ENCODE measurements around the gene KLC4. TPM values are rescaled to one million over a fixed set of nuclear protein-coding genes. Genes with fewer than 3 reads are reported as not detected.

KLC4 gene
- total RNA-seq, 1 experiment from 2014 or later = 50.7 TPM

- Mint-ChIP-seq H3K36me3 (ENCODE audit: insufficient read depth, unreplicated experiment) (peaks cover 46% of the 10 kb centered on the region), H3K4me1 (ENCODE audit: low read depth, unreplicated experiment) (no peaks in the 10 kb centered on the region), H3K9me3 (ENCODE audit: low read depth, unreplicated experiment) (no peaks in the 10 kb centered on the region), H3K4me3 (ENCODE audit: low read depth, unreplicated experiment) (no peak overlapping the region), H3K27me3 (ENCODE audit: unreplicated experiment) (no peaks in the 10 kb centered on the region), H3K27ac (ENCODE audit: unreplicated experiment) (no peak overlapping the region)
- BruUV-seq (replicated peaks) = no TSS peak
- DNase-seq = no peak
- no peak for TF ChIP-seq CTCF (IDR thresholded peaks at IDR 0.05; ENCODE audit: unreplicated experiment)
- intact Hi-C loops (cut with micrococcal nuclease; ENCODE audit: unreplicated experiment) = no loop called here
- CTCF ChIA-PET = interaction anchor here (1.3 kb wide), 1 partner anchor 11 kb away, joined by 4 read pairs; the partner anchor contains the start of gene CUL7
These were observed 16.1 kb upstream of the KLC4 start for GRCh38 chr6:43043310-43043709.

DNA sequence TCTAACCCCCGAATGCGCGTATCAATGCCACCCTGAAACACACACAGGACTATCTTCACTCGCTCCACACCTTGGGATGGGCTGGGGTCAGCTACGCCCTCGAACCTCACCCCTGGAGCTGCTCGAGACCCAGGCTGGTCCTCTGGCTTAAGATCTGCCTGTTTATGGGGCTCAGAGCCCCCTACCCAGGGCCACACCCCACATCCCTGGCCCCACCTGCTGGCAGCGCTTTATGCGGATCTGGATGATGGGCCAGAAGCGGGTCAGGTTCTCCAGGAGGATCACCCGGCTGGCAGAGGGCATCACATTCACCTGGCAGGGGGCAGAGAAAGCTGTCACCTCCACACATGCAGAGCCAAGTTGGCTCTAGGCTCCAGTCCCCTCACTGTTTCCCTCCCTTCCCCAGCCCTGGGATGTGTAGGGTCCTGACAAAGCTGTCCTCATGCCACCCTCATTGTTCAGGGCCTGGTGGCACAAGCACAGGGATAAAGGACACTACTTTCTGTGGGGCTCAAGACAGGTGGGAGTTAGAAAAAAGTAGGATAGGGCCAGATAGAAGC is 14.0 kb upstream of the KLC4 start:
- no peak overlapping the region for H3K27ac Mint-ChIP-seq (ENCODE audit: unreplicated experiment)
- TF ChIP-seq CTCF (IDR thresholded peaks at IDR 0.05; ENCODE audit: unreplicated experiment) = no peak
- H3K9me3 Mint-ChIP-seq (ENCODE audit: low read depth, unreplicated experiment) = no peaks in the 10 kb centered on the region
- no peaks in the 10 kb centered on the region for H3K27me3 Mint-ChIP-seq (ENCODE audit: unreplicated experiment)
- DNase-seq = no peak
- H3K4me1 Mint-ChIP-seq (ENCODE audit: low read depth, unreplicated experiment) = no peaks in the 10 kb centered on the region
- no peak overlapping the region for H3K4me3 Mint-ChIP-seq (ENCODE audit: low read depth, unreplicated experiment)
- H3K36me3 Mint-ChIP-seq (ENCODE audit: insufficient read depth, unreplicated experiment) = peaks cover 43% of the 10 kb centered on the region
- CTCF ChIA-PET = no interaction called here
- no TSS peak for BruUV-seq (replicated peaks)
- intact Hi-C loops (cut with micrococcal nuclease; ENCODE audit: unreplicated experiment) = no loop called here

DNA sequence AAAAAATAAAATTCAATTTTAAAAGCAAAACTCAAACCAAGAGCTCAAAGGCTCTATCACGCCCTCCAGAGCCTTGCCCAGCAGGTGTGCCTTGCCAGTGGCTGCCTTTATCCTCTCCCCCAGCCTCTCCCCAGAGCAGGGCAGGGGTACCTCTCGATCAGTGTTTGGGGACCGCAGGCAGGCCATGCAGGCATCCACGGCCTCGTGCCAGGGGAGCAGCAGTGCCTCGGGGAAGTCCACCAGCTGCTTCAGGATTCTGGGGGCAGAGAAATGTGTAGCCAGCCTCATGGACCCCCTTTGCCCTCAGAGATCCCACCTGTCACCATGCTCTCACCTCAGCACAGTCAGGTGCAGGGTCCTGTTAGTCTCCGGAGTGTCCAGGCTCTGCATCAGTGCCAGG is 11.4 kb upstream of the KLC4 start:
- Mint-ChIP-seq H3K27ac (ENCODE audit: unreplicated experiment) (no peak overlapping the region), H3K9me3 (ENCODE audit: low read depth, unreplicated experiment) (no peaks in the 10 kb centered on the region), H3K36me3 (ENCODE audit: insufficient read depth, unreplicated experiment) (peaks cover 46% of the 10 kb centered on the region), H3K27me3 (ENCODE audit: unreplicated experiment) (no peaks in the 10 kb centered on the region), H3K4me1 (ENCODE audit: low read depth, unreplicated experiment) (peaks cover 10% of the 10 kb centered on the region), H3K4me3 (ENCODE audit: low read depth, unreplicated experiment) (no peak overlapping the region)
- intact Hi-C loops (cut with micrococcal nuclease; ENCODE audit: unreplicated experiment) = no loop called here
- CTCF ChIA-PET = interaction anchor here (0.6 kb wide), 1 partner anchor 15 kb away, joined by 3 read pairs; no protein-coding TSS in a partner anchor
- TF ChIP-seq CTCF (IDR thresholded peaks at IDR 0.05; ENCODE audit: unreplicated experiment) = no peak
- no peak for DNase-seq
- no TSS peak for BruUV-seq (replicated peaks)

DNA sequence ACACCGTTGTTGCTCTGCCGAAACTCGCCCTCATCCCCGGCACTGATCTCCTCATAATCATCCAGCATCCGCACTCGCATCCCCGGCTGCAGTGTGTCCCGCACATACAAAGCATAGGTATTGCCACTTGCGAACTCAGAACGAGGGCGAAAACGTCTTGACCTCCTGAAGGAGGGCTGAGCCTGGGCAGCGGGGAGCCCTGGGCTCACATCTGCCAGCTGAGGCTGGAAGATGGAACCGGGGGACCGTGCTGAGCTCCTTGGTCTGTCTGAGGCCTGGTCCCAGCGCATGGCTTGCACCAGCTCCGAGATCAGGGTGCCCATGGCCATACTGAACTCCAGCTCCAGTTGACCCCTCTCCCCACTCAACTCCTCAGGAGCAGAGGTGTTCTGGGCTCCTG is 8.4 kb upstream of the KLC4 start:
- Mint-ChIP-seq H3K27me3 (ENCODE audit: unreplicated experiment) (no peaks in the 10 kb centered on the region), H3K9me3 (ENCODE audit: low read depth, unreplicated experiment) (no peaks in the 10 kb centered on the region), H3K4me1 (ENCODE audit: low read depth, unreplicated experiment) (peaks cover 13% of the 10 kb centered on the region), H3K36me3 (ENCODE audit: insufficient read depth, unreplicated experiment) (peaks cover 63% of the 10 kb centered on the region), H3K27ac (ENCODE audit: unreplicated experiment) (no peak overlapping the region), H3K4me3 (ENCODE audit: low read depth, unreplicated experiment) (no peak overlapping the region)
- intact Hi-C loops (cut with micrococcal nuclease; ENCODE audit: unreplicated experiment) = no loop called here
- no peak for DNase-seq
- no TSS peak for BruUV-seq (replicated peaks)
- no peak for TF ChIP-seq CTCF (IDR thresholded peaks at IDR 0.05; ENCODE audit: unreplicated experiment)
- CTCF ChIA-PET = no interaction called here

All from Calu3 (cell line).